Activated CD4-positive, CD25-positive, alpha-beta regulatory T cell (primary cell): ENCODE data around the gene PDXK.

Experiments used
- DNase-seq, 4 experiments: peaks; one replicate each; lab custom pipeline; 2025; lab: John Stamatoyannopoulos, UW

PDXK gene

GRCh38 chr21:43783098-43783700, 64.3 kb downstream of the PDXK start:
- DNase-seq = no peak

- DNase-seq = no peak
Observed at GRCh38 chr21:43785134-43785533, 66.2 kb downstream of the PDXK start.

GRCh38 chr21:43786300-43786806, 67.4 kb downstream of the PDXK start:
- DNase-seq = no peak

- DNase-seq = no peak
Observed at GRCh38 chr21:43786807-43787440, 68.0 kb downstream of the PDXK start.

GRCh38 chr21:43789276-43790009, 70.5 kb downstream of the PDXK start, which contains the start of gene RRP1:
TSS of gene RRP1 (plus strand) at chr21:43789577. CDS start at chr21:43789630, 53 bp downstream.
- peak; percentile 88 to 92 (median 89) for DNase-seq

GRCh38 chr21:43790010-43790524, 71.1 kb downstream of the PDXK start:
- no peak for DNase-seq

GRCh38 chr21:43792406-43792805, 73.5 kb downstream of the PDXK start:
- DNase-seq = no peak

- no peak for DNase-seq
Observed at GRCh38 chr21:43793243-43793642, 74.3 kb downstream of the PDXK start.

- DNase-seq = no peak
Observed at GRCh38 chr21:43794311-43794710, 75.4 kb downstream of the PDXK start.

- DNase-seq = no peak
Observed at GRCh38 chr21:43794857-43795256, 75.9 kb downstream of the PDXK start.

- no peak for DNase-seq
Observed at GRCh38 chr21:43797415-43797814, 78.5 kb downstream of the PDXK start.

GRCh38 chr21:43797925-43798715, 79.2 kb downstream of the PDXK start:
- no peak for DNase-seq

GRCh38 chr21:43799301-43799840, 80.4 kb downstream of the PDXK start:
- DNase-seq = no peak

GRCh38 chr21:43800124-43800523, 81.2 kb downstream of the PDXK start:
- no peak for DNase-seq

GRCh38 chr21:43800566-43800965, 81.6 kb downstream of the PDXK start:
- DNase-seq = no peak

- DNase-seq = no peak
Observed at GRCh38 chr21:43801006-43801783, 82.3 kb downstream of the PDXK start.

GRCh38 chr21:43802713-43803313, 83.9 kb downstream of the PDXK start:
- DNase-seq = no peak

GRCh38 chr21:43803558-43804300, 84.8 kb downstream of the PDXK start:
- DNase-seq = no peak

- no peak for DNase-seq
Observed at GRCh38 chr21:43805275-43805800, 86.4 kb downstream of the PDXK start.
